Stimulated activated CD4-positive, alpha-beta T cell treated with anti-CD3 and anti-CD28 coated beads, TNF-alpha, amount 100 ng/mL, for 24 hours (primary cell): Measurements from ENCODE around the gene SLC2A2.
A peak's percentile ranks its signal among the peaks of the same experiment; 100 is the strongest.

Experiments used
- DNase-seq, 3 experiments: peaks; one replicate each; pipeline ENCODE4 v3.0.0-alpha.2; 2020; ENCODE audit warnings: low read depth in 3 of 3

The SLC2A2 gene

GRCh38 chr3:171026597-171027293 lies at the start of gene SLC2A2:
Gene SLC2A2, minus strand, starts transcription at chr3:171026720. Its CDS starts 50 bp downstream, at chr3:171026670.
- DNase-seq = no peak

DNA sequence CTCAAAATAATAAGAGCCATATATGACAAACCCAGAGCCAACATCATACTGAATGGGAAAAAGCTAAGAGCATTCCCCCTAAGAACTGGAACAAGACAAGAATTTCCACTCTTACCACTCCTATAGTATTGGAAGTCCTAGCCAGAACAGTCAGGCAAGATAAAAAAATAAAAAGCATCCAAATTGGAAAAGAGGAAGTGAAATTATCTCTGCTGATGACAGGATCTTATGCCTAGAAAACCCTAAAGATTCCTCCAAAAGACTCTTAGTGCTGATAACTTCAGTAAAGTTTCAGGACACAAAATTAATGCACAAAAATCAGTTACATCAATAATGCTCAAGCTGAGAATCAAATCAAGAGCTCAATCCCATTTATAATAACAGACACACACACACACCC lies 45.9 kb upstream of the SLC2A2 start:
- no peak for DNase-seq

DNA sequence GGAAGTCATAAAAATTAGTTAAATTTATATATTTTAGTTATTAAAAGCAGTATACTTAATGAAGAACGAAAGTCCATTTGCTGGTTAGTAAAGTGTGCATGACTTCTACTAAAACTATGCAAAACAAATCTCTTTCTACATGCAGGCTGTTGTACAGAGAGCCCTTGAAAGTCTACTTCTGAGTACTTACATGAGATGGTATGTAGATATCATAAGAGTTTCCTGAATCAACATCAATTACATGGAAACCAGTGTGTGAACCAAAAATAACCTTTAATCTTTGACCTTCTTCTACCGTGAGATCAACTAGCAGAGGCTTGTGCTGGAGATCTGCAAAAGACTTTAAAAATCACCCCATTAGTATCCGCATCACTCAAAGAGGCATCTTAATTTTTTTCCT lies 42.1 kb upstream of the SLC2A2 start:
- no peak for DNase-seq

DNA sequence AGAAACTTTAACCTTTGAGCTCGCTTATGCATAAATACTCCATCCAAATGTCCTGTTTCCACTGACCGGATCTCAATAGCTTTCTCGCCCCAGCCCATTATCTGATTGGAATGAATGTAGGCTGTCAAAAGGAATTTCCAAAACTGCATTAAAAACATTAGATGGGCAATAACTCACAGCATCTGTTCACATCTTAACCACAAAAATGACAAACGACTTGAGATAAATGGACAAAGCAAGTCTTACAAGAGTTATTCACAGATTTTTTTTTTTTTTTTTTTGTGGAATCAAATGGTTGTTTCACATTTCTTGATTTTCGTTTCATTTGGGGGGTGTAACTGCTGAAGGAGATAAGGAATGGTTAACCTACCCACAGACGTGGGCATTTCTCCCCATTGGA lies 39.7 kb upstream of the SLC2A2 start:
- no peak for DNase-seq

- DNase-seq = no peak
Observed at GRCh38 chr3:171065732-171066131, 39.2 kb upstream of the SLC2A2 start.

- DNase-seq = no peak
Observed at GRCh38 chr3:171064461-171064860, 37.9 kb upstream of the SLC2A2 start.

- DNase-seq = no peak
Observed at GRCh38 chr3:171061749-171062148, 35.2 kb upstream of the SLC2A2 start.

DNA sequence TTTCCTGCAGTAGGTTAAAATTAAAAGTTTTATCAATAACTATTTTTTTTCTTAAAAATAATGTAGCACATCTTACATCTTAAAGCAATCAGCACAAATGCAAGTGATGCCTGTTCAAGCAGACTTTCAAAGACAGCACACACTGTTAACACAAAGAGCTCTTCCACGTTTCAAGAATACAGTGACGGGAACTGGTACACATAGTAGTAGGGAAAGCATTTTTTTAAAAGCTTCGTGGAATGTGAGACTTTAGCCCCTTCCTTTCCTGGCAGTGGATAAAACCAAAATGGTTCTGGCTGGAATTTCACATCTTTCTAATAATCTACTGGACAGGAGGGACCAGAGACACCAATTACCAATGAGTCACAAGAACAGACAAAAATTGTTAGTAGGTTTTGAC lies 33.5 kb upstream of the SLC2A2 start:
- DNase-seq = no peak

DNA sequence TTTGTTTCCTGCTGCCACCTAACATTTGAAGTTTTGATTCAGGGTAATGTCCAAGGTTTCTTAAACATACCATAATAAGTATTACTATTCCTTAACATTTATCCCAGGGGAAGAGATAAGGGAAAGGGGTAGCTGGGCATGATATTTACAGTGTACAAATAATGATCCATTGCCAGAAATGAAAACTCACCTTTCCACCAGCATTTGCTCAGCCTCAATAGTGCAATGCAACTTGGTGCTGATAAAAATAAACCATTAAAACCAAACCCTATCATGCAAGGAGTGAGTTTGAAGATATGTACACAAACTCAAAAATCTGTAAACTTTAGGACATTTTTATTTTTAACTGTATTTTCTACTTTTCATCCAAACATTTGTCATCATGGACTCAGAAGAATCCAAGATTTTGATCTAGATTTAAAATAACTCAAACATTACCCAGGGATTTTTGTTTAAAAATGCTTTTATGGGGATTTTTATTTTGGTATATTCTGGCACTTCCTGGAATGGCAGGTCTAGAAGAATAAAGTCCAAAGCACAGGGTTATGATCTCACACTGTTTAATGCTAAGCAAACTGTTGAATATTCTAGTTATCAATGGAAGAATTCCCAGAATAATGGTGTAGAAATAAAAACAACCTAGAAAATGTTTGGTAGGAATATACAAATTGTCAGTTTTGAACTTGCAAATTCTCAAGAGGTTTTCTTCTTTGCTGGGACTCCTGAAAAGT lies 32.5 kb upstream of the SLC2A2 start:
- DNase-seq = no peak

- DNase-seq = no peak
Observed at GRCh38 chr3:171058058-171058457, 31.5 kb upstream of the SLC2A2 start.

DNA sequence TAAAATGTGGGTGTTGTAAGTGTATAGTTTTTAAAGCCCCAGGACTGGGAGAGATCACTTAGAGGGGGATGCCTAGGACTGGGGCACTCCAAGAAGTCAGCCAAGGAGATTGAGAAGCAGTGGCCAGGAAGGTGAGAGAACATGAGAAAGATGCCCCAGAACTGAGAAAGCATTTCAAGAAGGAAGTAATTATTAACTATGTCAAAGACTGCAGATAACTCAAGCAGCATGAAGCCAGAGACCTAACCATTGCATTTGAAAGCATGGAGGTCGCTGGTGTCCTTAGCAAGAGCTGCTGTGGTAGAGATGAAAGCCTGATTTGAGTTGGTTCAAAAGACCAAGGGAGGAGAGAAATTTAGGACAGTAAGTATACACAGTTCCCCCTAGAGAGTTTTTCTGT lies 30.6 kb upstream of the SLC2A2 start:
- DNase-seq = no peak

DNA sequence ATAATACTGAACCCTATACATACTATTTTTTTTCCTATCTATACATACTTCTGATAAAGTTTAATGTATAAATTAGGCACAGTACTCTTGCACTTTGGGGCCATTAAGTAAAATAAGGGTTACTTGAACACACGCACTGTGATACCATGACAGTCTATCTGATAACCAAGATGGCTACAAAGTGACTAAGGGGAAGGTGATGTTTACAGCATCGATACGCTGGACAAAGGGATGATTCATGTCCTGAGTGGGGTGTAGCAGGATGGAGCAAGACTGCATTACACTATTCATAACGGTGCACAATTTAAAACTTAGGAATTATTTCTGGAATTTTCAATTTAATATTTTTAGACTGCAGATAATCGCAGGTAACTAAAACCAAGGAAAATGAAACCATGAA lies 30.0 kb upstream of the SLC2A2 start:
- DNase-seq = no peak

DNA sequence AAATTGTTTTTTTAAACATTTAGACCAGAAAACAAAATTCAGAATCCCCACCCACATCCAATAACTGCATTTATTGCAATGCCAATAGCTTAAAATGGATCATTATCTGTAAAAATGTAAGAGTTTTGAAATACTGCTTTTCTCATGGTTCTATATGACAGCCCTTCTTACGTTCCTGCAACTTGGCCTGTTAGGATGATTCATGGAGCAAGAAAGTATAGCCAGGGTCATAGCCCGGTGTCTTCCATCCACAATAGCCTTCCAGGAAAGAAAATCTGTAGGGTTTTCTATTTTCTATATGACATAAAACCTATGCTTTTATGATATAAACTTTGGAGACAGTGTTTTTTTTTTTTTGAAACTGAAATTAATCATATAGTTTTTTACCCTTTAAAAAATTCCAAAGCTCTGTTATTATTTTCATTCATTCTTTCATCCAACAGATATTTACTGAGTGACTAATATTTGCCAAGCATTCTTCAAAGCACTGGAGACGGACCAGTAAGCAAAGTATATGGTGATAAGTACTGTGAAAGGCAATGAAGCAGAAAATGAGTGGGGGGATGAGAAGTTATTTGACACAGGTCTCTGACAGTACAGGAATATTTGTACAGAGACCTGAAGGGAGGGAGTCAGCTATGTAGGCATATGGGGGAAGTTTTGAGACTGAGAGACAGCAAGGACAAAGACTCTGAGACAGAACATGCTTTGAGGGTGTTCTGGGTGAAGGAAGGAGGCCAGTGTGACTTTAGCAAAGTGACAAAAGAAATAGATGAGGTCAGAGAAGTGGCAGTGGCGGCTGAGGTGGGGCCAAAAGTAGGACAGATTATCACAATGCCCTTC lies 29.0 kb upstream of the SLC2A2 start:
- DNase-seq = no peak

- no peak for DNase-seq
Observed at GRCh38 chr3:171054921-171055320, 28.4 kb upstream of the SLC2A2 start.

- no peak for DNase-seq
Observed at GRCh38 chr3:171054231-171054630, 27.7 kb upstream of the SLC2A2 start.

- peak in 1 of 3 experiments; percentile 28 for DNase-seq
Observed at GRCh38 chr3:171049861-171050444, 23.4 kb upstream of the SLC2A2 start.

DNA sequence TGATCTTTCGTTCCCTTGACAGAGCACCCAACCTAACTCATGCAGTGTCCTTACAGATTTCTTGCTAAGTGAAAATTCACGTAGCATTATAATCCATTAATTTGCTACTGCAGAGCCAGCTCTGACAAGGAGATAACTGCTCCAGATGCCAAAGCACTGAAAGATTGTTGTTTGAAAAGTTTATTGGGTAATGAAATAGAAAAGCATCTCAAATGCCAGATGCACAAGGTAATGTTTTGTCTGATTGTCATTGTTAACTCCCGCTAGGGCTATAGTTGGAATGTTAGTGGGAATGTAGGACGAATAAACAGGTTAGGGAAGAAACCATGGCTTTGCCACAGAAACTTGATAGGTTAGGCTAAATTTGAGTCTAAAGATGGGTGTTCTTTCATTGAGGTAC lies 20.2 kb upstream of the SLC2A2 start:
- no peak for DNase-seq

GRCh38 chr3:171044835-171045793 lies 18.6 kb upstream of the SLC2A2 start:
- no peak for DNase-seq

DNA sequence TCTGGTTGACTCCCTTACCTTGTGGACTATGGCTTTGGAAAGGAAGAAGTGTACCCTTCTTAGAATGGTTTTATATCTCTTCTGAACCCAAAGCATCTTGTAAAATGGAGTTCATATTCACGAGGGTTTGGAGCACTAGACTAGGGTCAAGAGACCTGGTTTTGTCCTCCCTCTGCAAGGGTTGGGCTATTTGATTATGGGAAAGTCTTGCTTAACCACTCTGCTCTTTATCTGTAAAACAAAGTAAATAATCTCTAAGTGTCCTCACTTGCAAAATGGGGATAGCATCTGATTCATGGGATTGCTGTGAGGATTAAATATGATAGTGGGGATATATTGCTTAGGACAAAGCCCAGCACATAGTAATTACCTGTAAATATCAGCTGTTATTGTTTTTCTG lies 17.9 kb upstream of the SLC2A2 start:
- DNase-seq = no peak

- DNase-seq = no peak
Observed at GRCh38 chr3:171039674-171040073, 13.2 kb upstream of the SLC2A2 start.

GRCh38 chr3:171038342-171038741 lies 11.8 kb upstream of the SLC2A2 start:
- no peak for DNase-seq
